ENCODE measurements around the gene SETMAR.

- TF ChIP-seq CTCF (IDR thresholded peaks at IDR 0.05): no peak
- no peak for TF ChIP-seq POLR2AphosphoS5 (IDR thresholded peaks at IDR 0.05; ENCODE audit: insufficient read depth in 1 of 2, low read depth in 1 of 2)
- no peak for TF ChIP-seq POLR2A (IDR thresholded peaks at IDR 0.05)
Observed at GRCh38 chr3:4321732-4322131, 18.6 kb downstream of the SETMAR start.
